CD14-positive monocyte (primary cell): ENCODE measurements around the gene RANBP17. TPM values are rescaled to one million over a fixed set of nuclear protein-coding genes. Genes with fewer than 3 reads are reported as not detected.

ENCODE experiments used
- DNase-seq, 3 donors: peaks; one replicate each; pipeline ENCODE4 v3.0.0-alpha.2; 2011 to 2022
- H2AFZ ChIP-seq: 2 replicates; pipeline ENCODE4 v1.6.0; 2012; ENCODE audit warnings: mild to moderate bottlenecking, low read depth, low read length, inconsistent platforms; ENCODE audit not compliant: insufficient read depth, poor library complexity, severe bottlenecking
- H3K27ac ChIP-seq, 2 donors: 1 replicate in 1 of 2; 2 replicates in 1 of 2; pipeline ENCODE4 v1.5.1; 2012 to 2013; ENCODE audit warnings: low read length in 2 of 2, control low read depth in 1 of 2, inconsistent platforms in 1 of 2, low read depth in 1 of 2, mild to moderate bottlenecking in 1 of 2
- H3K27me3 ChIP-seq, 2 donors: one replicate each; pipeline versions ENCODE4 v1.6.0 to v1.6.1; 2011 to 2013; ENCODE audit warnings: low read length in 2 of 2; ENCODE audit not compliant: control insufficient read depth in 2 of 2, insufficient read depth in 2 of 2
- H3K36me3 ChIP-seq, 2 donors: replicated peaks in 1 of 2; 1 replicate in 1 of 2; 2 replicates in 1 of 2; pipeline versions ENCODE4 v1.5.1 to v1.6.1; 2012 to 2013; ENCODE audit warnings: low read length in 2 of 2, control low read depth in 1 of 2, inconsistent platforms in 1 of 2, mild to moderate bottlenecking in 1 of 2; ENCODE audit not compliant: insufficient read depth in 2 of 2, control insufficient read depth in 1 of 2
- H3K4me1 ChIP-seq, 2 donors: 1 replicate in 1 of 2; 2 replicates in 1 of 2; pipeline versions ENCODE4 v1.5.1 to v1.6.1; 2012 to 2013; ENCODE audit warnings: low read length in 2 of 2, control low read depth in 1 of 2, inconsistent platforms in 1 of 2, mild to moderate bottlenecking in 1 of 2, moderate library complexity in 1 of 2; ENCODE audit not compliant: insufficient read depth in 2 of 2, control insufficient read depth in 1 of 2
- H3K4me2 ChIP-seq: replicated peaks from 2 replicates; pipeline ENCODE3; 2012; ENCODE audit warnings: low read length, moderate library complexity, mild to moderate bottlenecking; ENCODE audit not compliant: poor library complexity, severe bottlenecking; ENCODE audit errors: extremely low read depth
- H3K4me3 ChIP-seq, 3 experiments: fragments of 200-600 bp in 1 of 3; sonication (generic) in 1 of 3; replicated peaks in 1 of 3; 1 replicate in 2 of 3; 2 replicates in 1 of 3; pipeline ENCODE4 v1.5.1; 2011 to 2013; ENCODE audit warnings: low read length in 3 of 3, mild to moderate bottlenecking in 3 of 3, control low read depth in 2 of 3, low read depth in 2 of 3, inconsistent platforms in 1 of 3, moderate library complexity in 1 of 3
- H3K79me2 ChIP-seq: 2 replicates; pipeline ENCODE4 v1.6.0; 2012; ENCODE audit warnings: mild to moderate bottlenecking, control low read depth, inconsistent platforms, low read length, moderate library complexity; ENCODE audit not compliant: insufficient read depth
- H3K9ac ChIP-seq: 2 replicates; pipeline ENCODE4 v1.6.0; 2017; ENCODE audit warnings: low read length, mild to moderate bottlenecking; ENCODE audit not compliant: insufficient read depth, poor library complexity, severe bottlenecking
- H3K9me3 ChIP-seq, 2 donors: replicated peaks in 1 of 2; 1 replicate in 1 of 2; 2 replicates in 1 of 2; pipeline versions ENCODE4 v1.5.1 to v1.6.1; 2012 to 2013; ENCODE audit warnings: low read length in 2 of 2, control low read depth in 1 of 2; ENCODE audit not compliant: control insufficient read depth in 1 of 2, insufficient read depth in 1 of 2
- H4K20me1 ChIP-seq: 2 replicates; pipeline ENCODE4 v1.6.0; 2012; ENCODE audit warnings: mild to moderate bottlenecking, low read length, control low read depth, moderate library complexity; ENCODE audit not compliant: insufficient read depth
- H3K27ac Mint-ChIP-seq, 7 donors: one replicate each; pipeline ENCODE4 v1.8.0; 2020; ENCODE audit warnings: mild to moderate bottlenecking in 7 of 7, mixed read lengths in 7 of 7, moderate library complexity in 6 of 7, inconsistent platforms in 2 of 7
- H3K27me3 Mint-ChIP-seq, 3 donors: one replicate each; pipeline ENCODE4 v1.8.0; 2021 to 2022; ENCODE audit warnings: low read depth in 3 of 3, mild to moderate bottlenecking in 3 of 3, mixed read lengths in 3 of 3, moderate library complexity in 3 of 3, inconsistent platforms in 1 of 3
- H3K36me3 Mint-ChIP-seq, 2 donors: one replicate each; pipeline ENCODE4 v1.8.0; 2020; ENCODE audit warnings: mixed read lengths in 2 of 2, inconsistent platforms in 1 of 2, mild to moderate bottlenecking in 1 of 2
- H3K4me1 Mint-ChIP-seq: one replicate; pipeline ENCODE4 v1.8.0; 2020; ENCODE audit warnings: mild to moderate bottlenecking, mixed read lengths
- H3K4me3 Mint-ChIP-seq, 2 donors: one replicate each; pipeline ENCODE4 v1.8.0; 2020; ENCODE audit warnings: mild to moderate bottlenecking in 2 of 2, mixed read lengths in 2 of 2, moderate library complexity in 1 of 2
- H3K9me3 Mint-ChIP-seq, 7 donors: one replicate each; pipeline ENCODE4 v1.8.0; 2020 to 2022; ENCODE audit warnings: mixed read lengths in 7 of 7, mild to moderate bottlenecking in 6 of 7, moderate library complexity in 6 of 7, inconsistent platforms in 2 of 7
- CTCF ChIP-seq: fragments of 200-600 bp; IDR thresholded peaks from one replicate; pipeline ENCODE4 v1.8.0; 2022; ENCODE audit warnings: antibody characterized with exemption, mild to moderate bottlenecking
- WGBS: methylation state at CpG from one replicate; pipeline ENCODE4 v1.1.5; 2013; ENCODE audit warnings: missing lambda C conversion rate; ENCODE audit not compliant: insufficient coverage; 5-methylcytosine and 5-hydroxymethylcytosine counted together
- intact Hi-C, 2 donors: fragments of 100-400 bp; cut with micrococcal nuclease; formaldehyde crosslinking; loops; one replicate each; pipeline versions ENCODE4 v1.15.0 to v1.15.1; 2023
- polyA minus RNA-seq: library from RNA; depleted of rRNA, polyadenylated mRNA; stranded (reverse); fragments of >200 nt; gene quantifications from 2 replicates; pipeline ENCODE4 v1.2.3, GENCODE V29; 2012
- polyA plus RNA-seq, 3 donors: library from polyadenylated mRNA; depleted of rRNA in 1 of 3; unstranded in 2 of 3; stranded (reverse) in 1 of 3; fragments of 300-500 nt in 2 of 3; fragments of >200 nt in 1 of 3; fragmentation: Illumina TruSeq in 2 of 3; gene quantifications; 1 replicate in 2 of 3; 2 replicates in 1 of 3; pipeline ENCODE4 v1.2.3, GENCODE V29; 2012 to 2021
- total RNA-seq, 12 experiments: library from RNA in 1 of 12; stranded (reverse) in 1 of 12; fragments of 120-200 nt in 1 of 12; gene quantifications; one replicate each; pipeline ENCODE4 v1.2.4 and lab custom pipeline; 2013 to 2026; ENCODE audit warnings: mixed read lengths in 6 of 12, inconsistent platforms in 1 of 12

The RANBP17 gene
- total RNA-seq (2013): 1.9 TPM
- polyA plus RNA-seq (under 1 TPM in 2 of 3 donors, not detected in 1; 0.07 to 0.13 TPM), polyA minus RNA-seq (1.8 and 4.1 TPM in 2 replicates), total RNA-seq (lab: John Stamatoyannopoulos, UW) (0.74 to 8.1 (median 2.1) reads per million in 11 experiments)

- peaks cover 3 to 6% of the 10 kb centered on the region in 2 donors for H3K36me3 Mint-ChIP-seq
- peak within 1 kb of the TSS; percentile 73 to 88 for H3K4me3 Mint-ChIP-seq
- Histone ChIP-seq H3K27ac (no peak within 1 kb of the TSS), H2AFZ (peak within 1 kb of the TSS; percentile 80), H4K20me1 (no peaks in the 10 kb centered on the region), H3K36me3 (no peaks in the 10 kb centered on the region), H3K4me2 (peak within 1 kb of the TSS; percentile 85), H3K4me1 (peaks cover 6 to 14% of the 10 kb centered on the region in 2 donors), H3K27me3 (peaks cover 11 to 18% of the 10 kb centered on the region in 2 donors), H3K9ac (peak within 1 kb of the TSS; percentile 43), H3K4me3 (peak within 1 kb of the TSS; percentile 18 to 75 (median 43)), H3K79me2 (no peaks in the 10 kb centered on the region), H3K9me3 (peaks cover 9 to 23% of the 10 kb centered on the region in 2 donors)
- DNase-seq: peak in 2 of 3 donors; percentile 1 to 7
- intact Hi-C loops: no loop called here
- H3K4me1 Mint-ChIP-seq: peaks cover 13% of the 10 kb centered on the region
- under 1% methylated on average over 92 of the region's 102 CpGs for WGBS
- peaks cover 16 to 24% (median 20%) of the 10 kb centered on the region in 3 donors for H3K27me3 Mint-ChIP-seq
- peaks cover 15 to 35% (median 20%) of the 10 kb centered on the region in 7 donors for H3K9me3 Mint-ChIP-seq
- H3K27ac Mint-ChIP-seq: no peak within 1 kb of the TSS
- TF ChIP-seq CTCF: no peak
Observed at GRCh38 chr5:170861917-170862766, at the start of gene RANBP17. Gene RANBP17 (plus strand): TSS chr5:170862018.

GRCh38 chr5:170813231-170813630 lies 48.6 kb upstream of the RANBP17 start:
- no peak overlapping the region for H3K27ac ChIP-seq
- no peak for TF ChIP-seq CTCF
- no peaks in the 10 kb centered on the region for H3K36me3 ChIP-seq
- Mint-ChIP-seq H3K27ac (no peak overlapping the region), H3K4me3 (no peak overlapping the region), H3K27me3 (peaks cover 1 to 4% (median 2%) of the 10 kb centered on the region in 3 donors), H3K36me3 (no peaks in the 10 kb centered on the region), H3K4me1 (no peaks in the 10 kb centered on the region), H3K9me3 (peaks cover 0 to 5% (median 4%) of the 10 kb centered on the region in 7 donors)
- H3K79me2 ChIP-seq: no peaks in the 10 kb centered on the region
- no peak for DNase-seq
- no peak overlapping the region for H3K4me3 ChIP-seq
- no peak overlapping the region for H3K9ac ChIP-seq
- WGBS: 100% methylated on average over 5 of the region's 5 CpGs
- no peaks in the 10 kb centered on the region for H4K20me1 ChIP-seq
- H3K9me3 ChIP-seq: no peaks in the 10 kb centered on the region
- H3K27me3 ChIP-seq: no peaks in the 10 kb centered on the region
- no peak overlapping the region for H3K4me2 ChIP-seq
- intact Hi-C loops: no loop called here
- H2AFZ ChIP-seq: no peak overlapping the region
- no peaks in the 10 kb centered on the region for H3K4me1 ChIP-seq
